Measurements from ENCODE around the gene DRAP1.
"Not testable (repeated sequence)": the region's sequence is repeated elsewhere in the genome, so short reads cannot be mapped to it uniquely, and the experiment has no call there.

The DRAP1 gene

GRCh38 chr11:65886826-65887722 lies 32.2 kb upstream of the DRAP1 start:
- Histone ChIP-seq H3K4me3 (peak overlapping the region; percentile 97), H3K27me3 (no peaks in the 10 kb centered on the region), H3K4me2 (peak overlapping the region; percentile 98), H3K4me1 (peaks cover 65% of the 10 kb centered on the region), H3K9me3 (no peaks in the 10 kb centered on the region), H3K36me3 (peaks cover 48% of the 10 kb centered on the region), H3K27ac (peak overlapping the region; percentile 82; the same call in 1 of the 2 replicates), H4K20me1 (peaks cover 30% of the 10 kb centered on the region), H3K9ac (peak overlapping the region; percentile 99)
- TF ChIP-seq Cebpa-rat (IDR thresholded peaks at IDR 0.05) = no peak

GRCh38 chr11:65887723-65888162 lies 31.5 kb upstream of the DRAP1 start:
- Histone ChIP-seq H3K36me3 (peaks cover 41% of the 10 kb centered on the region), H3K4me1 (peaks cover 65% of the 10 kb centered on the region)
- TF ChIP-seq Cebpa-rat (IDR thresholded peaks at IDR 0.05) = no peak

GRCh38 chr11:65888163-65888814 lies 30.9 kb upstream of the DRAP1 start, which contains the start of gene FIBP:
Gene FIBP (minus strand): TSS chr11:65888471. CDS start chr11:65888418, 53 bp downstream.
- H3K4me3 ChIP-seq = peak within 1 kb of the TSS; percentile 97
- peaks cover 37% of the 10 kb centered on the region for H4K20me1 ChIP-seq
- TF ChIP-seq Cebpa-rat (IDR thresholded peaks at IDR 0.05) = no peak
- H3K4me1 ChIP-seq = peaks cover 69% of the 10 kb centered on the region
- peaks cover 36% of the 10 kb centered on the region for H3K36me3 ChIP-seq
- no peaks in the 10 kb centered on the region for H3K9me3 ChIP-seq
- peak within 1 kb of the TSS; percentile 99 for H3K9ac ChIP-seq
- no peaks in the 10 kb centered on the region for H3K27me3 ChIP-seq
- H3K4me2 ChIP-seq = peak within 1 kb of the TSS; percentile 98
- H3K27ac ChIP-seq = peak within 1 kb of the TSS; percentile 82

More at GRCh38 chr11:65887723-65888162, 31.5 kb upstream of the DRAP1 start:
- Histone ChIP-seq H3K9ac (peak overlapping the region; percentile 99), H3K27me3 (no peaks in the 10 kb centered on the region), H3K4me3 (peak overlapping the region; percentile 97), H3K27ac (peak overlapping the region; percentile 82), H4K20me1 (peaks cover 34% of the 10 kb centered on the region), H3K4me2 (peak overlapping the region; percentile 98), H3K9me3 (no peaks in the 10 kb centered on the region)

GRCh38 chr11:65890324-65891218 lies 28.7 kb upstream of the DRAP1 start, which contains the start of gene CCDC85B:
Gene CCDC85B (plus strand): TSS chr11:65890673. CDS start chr11:65890784, 111 bp downstream.
- H3K4me3 ChIP-seq = peak within 1 kb of the TSS; percentile 97
- no peaks in the 10 kb centered on the region for H3K9me3 ChIP-seq
- H3K4me1 ChIP-seq = peaks cover 73% of the 10 kb centered on the region
- H3K4me2 ChIP-seq = peak within 1 kb of the TSS; percentile 98
- peaks cover 31% of the 10 kb centered on the region for H4K20me1 ChIP-seq
- TF ChIP-seq Cebpa-rat (IDR thresholded peaks at IDR 0.05) = no peak
- peaks cover 17% of the 10 kb centered on the region for H3K36me3 ChIP-seq
- no peaks in the 10 kb centered on the region for H3K27me3 ChIP-seq
- peak within 1 kb of the TSS; percentile 99 for H3K9ac ChIP-seq
- peak within 1 kb of the TSS; percentile 98 for H3K27ac ChIP-seq

GRCh38 chr11:65891219-65892136 lies 27.7 kb upstream of the DRAP1 start:
- Histone ChIP-seq H3K4me3 (peak overlapping the region; percentile 97), H3K4me2 (peak overlapping the region; percentile 98), H3K9me3 (no peaks in the 10 kb centered on the region), H3K27ac (peak overlapping the region; percentile 98), H3K27me3 (peaks cover 3% of the 10 kb centered on the region; the same call in 1 of the 2 replicates), H3K9ac (peak overlapping the region; percentile 99), H4K20me1 (peaks cover 31% of the 10 kb centered on the region), H3K36me3 (peaks cover 8% of the 10 kb centered on the region), H3K4me1 (peaks cover 64% of the 10 kb centered on the region)
- no peak for TF ChIP-seq Cebpa-rat (IDR thresholded peaks at IDR 0.05)

GRCh38 chr11:65892137-65892540 lies 27.1 kb upstream of the DRAP1 start:
- Histone ChIP-seq H3K4me2 (peak overlapping the region; percentile 98), H4K20me1 (peaks cover 26% of the 10 kb centered on the region), H3K27ac (peak overlapping the region; percentile 98), H3K4me3 (peak overlapping the region; percentile 97), H3K4me1 (peaks cover 57% of the 10 kb centered on the region), H3K9ac (peak overlapping the region; percentile 99)
- not testable (repeated sequence) for H3K36me3 ChIP-seq, H3K27me3 ChIP-seq, H3K9me3 ChIP-seq

- peak overlapping the region; percentile 98 for H3K27ac ChIP-seq
- TF ChIP-seq Cebpa-rat (IDR thresholded peaks at IDR 0.05) = no peak
- peaks cover 16% of the 10 kb centered on the region for H3K27me3 ChIP-seq
- peak overlapping the region; percentile 99 for H3K9ac ChIP-seq
- H3K36me3 ChIP-seq = no peaks in the 10 kb centered on the region
- no peaks in the 10 kb centered on the region for H3K9me3 ChIP-seq
- H3K4me1 ChIP-seq = peaks cover 50% of the 10 kb centered on the region
- H4K20me1 ChIP-seq = peaks cover 26% of the 10 kb centered on the region
- H3K4me3 ChIP-seq = peak overlapping the region; percentile 97
- H3K4me2 ChIP-seq = peak overlapping the region; percentile 98
Observed at GRCh38 chr11:65892661-65893317, 26.4 kb upstream of the DRAP1 start.

- Histone ChIP-seq H3K4me2 (peak overlapping the region; percentile 98), H3K4me1 (peaks cover 55% of the 10 kb centered on the region), H4K20me1 (peaks cover 26% of the 10 kb centered on the region), H3K4me3 (peak overlapping the region; percentile 97), H3K27ac (peak overlapping the region; percentile 90), H3K36me3 (no peaks in the 10 kb centered on the region), H3K9me3 (no peaks in the 10 kb centered on the region), H3K9ac (peak overlapping the region; percentile 76), H3K27me3 (peaks cover 29% of the 10 kb centered on the region)
- no peak for TF ChIP-seq Cebpa-rat (IDR thresholded peaks at IDR 0.05)
Observed at GRCh38 chr11:65894034-65894591, 25.1 kb upstream of the DRAP1 start.
